Tibial nerve (tissue), 3 donors: ENCODE results near the gene ITPRID1.

Source experiments
- POLR2A ChIP-seq, 2 donors: fragments of 450-650 bp; IDR thresholded peaks; one replicate each; pipeline ENCODE4 v1.6.1; 2017; ENCODE audit warnings: antibody characterized with exemption in 2 of 2, mild to moderate bottlenecking in 2 of 2, moderate library complexity in 2 of 2
- TF ChIP-seq, protein P1 (sequence below), 5 experiments: fragments of 200-600 bp in 3 of 5; fragments of 450-650 bp in 2 of 5; sonication (generic) in 3 of 5; IDR thresholded peaks; one replicate each; pipeline ENCODE4 v1.5.1; 2016 to 2019; ENCODE audit warnings: antibody characterized with exemption in 5 of 5, mild to moderate bottlenecking in 3 of 5, moderate library complexity in 2 of 5

- no peak for TF ChIP-seq POLR2A (IDR thresholded peaks at IDR 0.05)
- TF ChIP-seq, protein P1, sequence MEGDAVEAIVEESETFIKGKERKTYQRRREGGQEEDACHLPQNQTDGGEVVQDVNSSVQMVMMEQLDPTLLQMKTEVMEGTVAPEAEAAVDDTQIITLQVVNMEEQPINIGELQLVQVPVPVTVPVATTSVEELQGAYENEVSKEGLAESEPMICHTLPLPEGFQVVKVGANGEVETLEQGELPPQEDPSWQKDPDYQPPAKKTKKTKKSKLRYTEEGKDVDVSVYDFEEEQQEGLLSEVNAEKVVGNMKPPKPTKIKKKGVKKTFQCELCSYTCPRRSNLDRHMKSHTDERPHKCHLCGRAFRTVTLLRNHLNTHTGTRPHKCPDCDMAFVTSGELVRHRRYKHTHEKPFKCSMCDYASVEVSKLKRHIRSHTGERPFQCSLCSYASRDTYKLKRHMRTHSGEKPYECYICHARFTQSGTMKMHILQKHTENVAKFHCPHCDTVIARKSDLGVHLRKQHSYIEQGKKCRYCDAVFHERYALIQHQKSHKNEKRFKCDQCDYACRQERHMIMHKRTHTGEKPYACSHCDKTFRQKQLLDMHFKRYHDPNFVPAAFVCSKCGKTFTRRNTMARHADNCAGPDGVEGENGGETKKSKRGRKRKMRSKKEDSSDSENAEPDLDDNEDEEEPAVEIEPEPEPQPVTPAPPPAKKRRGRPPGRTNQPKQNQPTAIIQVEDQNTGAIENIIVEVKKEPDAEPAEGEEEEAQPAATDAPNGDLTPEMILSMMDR (IDR thresholded peaks at IDR 0.05) = no peak
Observed at GRCh38 chr7:31521336-31522010, 7.6 kb downstream of the ITPRID1 start.
